GM23338 (cell line): ENCODE results near the gene SEL1L2. TPM values are rescaled to one million over a fixed set of nuclear protein-coding genes. Genes with fewer than 3 reads are reported as not detected.

ENCODE experiments used
- ATAC-seq: fragments of 200-7000 bp; cut with Tn5 transposase; 3 replicates; pipeline ENCODE4 v1.9.1; 2020
- DNase-seq: peaks from one replicate; pipeline ENCODE4 v3.0.0-alpha.2; 2015; ENCODE audit warnings: low spot score
- H2AFZ ChIP-seq: fragments of 200-600 bp; sonication (generic); 2 replicates; pipeline ENCODE4 v1.8.0; 2016; ENCODE audit warnings: antibody characterized with exemption, mild to moderate bottlenecking, moderate library complexity
- H3F3A ChIP-seq: fragments of 200-600 bp; sonication (generic); replicated peaks from 2 replicates; pipeline ENCODE4 v1.8.0; 2017; ENCODE audit warnings: antibody characterized with exemption, mixed run types, low read depth
- H3K27ac ChIP-seq: fragments of 200-600 bp; sonication (generic); 2 replicates; pipeline ENCODE4 v1.6.1; 2016; ENCODE audit warnings: low read depth
- H3K27me3 ChIP-seq: fragments of 200-600 bp; sonication (generic); 2 replicates; pipeline ENCODE4 v1.8.0; 2016; ENCODE audit warnings: mild to moderate bottlenecking, mixed run types, moderate library complexity; ENCODE audit not compliant: insufficient read depth
- H3K36me3 ChIP-seq: fragments of 200-600 bp; sonication (generic); 2 replicates; pipeline ENCODE4 v1.8.0; 2016; ENCODE audit warnings: mild to moderate bottlenecking; ENCODE audit not compliant: insufficient read depth
- H3K4me1 ChIP-seq: fragments of 200-600 bp; sonication (generic); 2 replicates; pipeline ENCODE4 v1.8.0; 2016; ENCODE audit warnings: mild to moderate bottlenecking, moderate library complexity; ENCODE audit not compliant: insufficient read depth
- H3K4me2 ChIP-seq: fragments of 200-600 bp; sonication (generic); 2 replicates; pipeline ENCODE4 v1.7.1; 2017; ENCODE audit warnings: mixed run types
- H3K4me3 ChIP-seq: fragments of 200-600 bp; sonication (generic); 2 replicates; pipeline ENCODE4 v1.6.1; 2016; ENCODE audit warnings: mixed run types
- H3K79me2 ChIP-seq: fragments of 200-600 bp; sonication (generic); replicated peaks from 2 replicates; pipeline ENCODE4 v1.8.0; 2017; ENCODE audit warnings: mild to moderate bottlenecking; ENCODE audit not compliant: insufficient read depth
- H3K9me2 ChIP-seq: fragments of 200-600 bp; sonication (generic); 2 replicates; pipeline ENCODE4 v1.8.0; 2017; ENCODE audit not compliant: insufficient read depth
- H4K20me1 ChIP-seq: fragments of 200-600 bp; sonication (generic); replicated peaks from 2 replicates; pipeline ENCODE4 v1.8.0; 2017; ENCODE audit warnings: mild to moderate bottlenecking; ENCODE audit not compliant: insufficient read depth
- H3K27ac Mint-ChIP-seq: 2 replicates; pipeline ENCODE4 v1.8.0; 2020; ENCODE audit warnings: inconsistent platforms, mild to moderate bottlenecking, moderate library complexity, mixed read lengths
- H3K27me3 Mint-ChIP-seq: 3 replicates; pipeline ENCODE4 v1.8.0; 2022; ENCODE audit warnings: low read depth, mild to moderate bottlenecking, moderate library complexity, mixed read lengths, inconsistent platforms; ENCODE audit not compliant: insufficient read depth, poor library complexity
- H3K36me3 Mint-ChIP-seq: 3 replicates; pipeline ENCODE4 v1.8.0; 2021; ENCODE audit warnings: low read depth, mild to moderate bottlenecking, inconsistent platforms, moderate library complexity, mixed read lengths
- H3K4me1 Mint-ChIP-seq: 3 replicates; pipeline ENCODE4 v1.8.0; 2020; ENCODE audit warnings: mild to moderate bottlenecking, inconsistent platforms, mixed read lengths
- H3K4me3 Mint-ChIP-seq: 3 replicates; pipeline ENCODE4 v1.8.0; 2021; ENCODE audit warnings: moderate library complexity, mild to moderate bottlenecking, inconsistent platforms, mixed read lengths
- H3K9me3 Mint-ChIP-seq: 3 replicates; pipeline ENCODE4 v1.8.0; 2020; ENCODE audit warnings: moderate library complexity, mild to moderate bottlenecking, inconsistent platforms, mixed read lengths
- CREB1 ChIP-seq: fragments of 250-450 bp; sonication (Bioruptor Pico); IDR thresholded peaks from 2 replicates; pipeline ENCODE4 v1.5.0; 2020; ENCODE audit warnings: low read depth, mild to moderate bottlenecking, moderate library complexity
- CTCF ChIP-seq, 2 experiments: fragments of 200-600 bp in 1 of 2; sonication (generic) in 1 of 2; conservative IDR thresholded peaks; 2 replicates each; pipeline versions ENCODE4 v1.5.1 to v1.6.1; 2016 to 2017; ENCODE audit warnings: antibody characterized with exemption in 2 of 2, low read depth in 2 of 2, mild to moderate bottlenecking in 2 of 2, moderate library complexity in 1 of 2
- ETS1 ChIP-seq: IDR thresholded peaks from 2 replicates; pipeline ENCODE4 v1.6.1; 2016; ENCODE audit warnings: antibody characterized with exemption
- EZH2 ChIP-seq: fragments of 200-600 bp; sonication (generic); IDR thresholded peaks from one replicate; pipeline ENCODE4 v1.8.0; 2017; ENCODE audit warnings: antibody characterized with exemption, mild to moderate bottlenecking, low read depth; ENCODE audit not compliant: unreplicated experiment
- EZH2phosphoT487 ChIP-seq: fragments of 200-600 bp; sonication (generic); IDR thresholded peaks from one replicate; pipeline ENCODE4 v1.8.1; 2018; ENCODE audit warnings: antibody characterized with exemption; ENCODE audit not compliant: unreplicated experiment
- JUNB ChIP-seq: IDR thresholded peaks from one replicate; pipeline ENCODE4 v1.6.1; 2016; ENCODE audit warnings: antibody characterized with exemption; ENCODE audit not compliant: unreplicated experiment
- NANOG ChIP-seq: IDR thresholded peaks from 2 replicates; pipeline ENCODE4 v1.6.1; 2016; ENCODE audit warnings: antibody characterized with exemption, borderline replicate concordance
- POLR2AphosphoS5 ChIP-seq: IDR thresholded peaks from 2 replicates; pipeline ENCODE4 v1.6.1; 2016; ENCODE audit warnings: antibody characterized with exemption, low read depth
- REST ChIP-seq: IDR thresholded peaks from one replicate; pipeline ENCODE4 v1.6.1; 2018; ENCODE audit warnings: antibody characterized with exemption; ENCODE audit not compliant: unreplicated experiment
- STAT1 ChIP-seq: IDR thresholded peaks from one replicate; pipeline ENCODE4 v1.6.1; 2016; ENCODE audit warnings: antibody characterized with exemption; ENCODE audit not compliant: unreplicated experiment
- ZNF114 ChIP-seq: fragments of 250-450 bp; sonication (Bioruptor Pico); IDR thresholded peaks from 2 replicates; pipeline ENCODE4 v1.5.0; 2020; ENCODE audit warnings: mild to moderate bottlenecking, moderate library complexity
- ZNF331 ChIP-seq: fragments of 250-450 bp; sonication (Bioruptor Pico); IDR thresholded peaks from 2 replicates; pipeline ENCODE4 v1.5.0; 2020; ENCODE audit warnings: low read depth, mild to moderate bottlenecking, moderate library complexity
- polyA plus RNA-seq: library from polyadenylated mRNA; unstranded; fragments of >200 nt; fragmentation: Nextera tagmentation; extraction: Ambion mirVana; gene quantifications from 2 replicates; pipeline ENCODE4 v1.2.1, GENCODE V29; 2016
- total RNA-seq: library from RNA; depleted of rRNA; stranded (reverse); fragments of >200 nt; shearing (Covaris generic); gene quantifications from 2 replicates; pipeline ENCODE4 v1.2.3, GENCODE V29; 2014
- TF ChIP-seq, protein P1 (sequence below): fragments of 250-450 bp; sonication (Bioruptor Pico); IDR thresholded peaks from 2 replicates; pipeline ENCODE4 v1.5.0; 2020; ENCODE audit warnings: mild to moderate bottlenecking, moderate library complexity

SEL1L2 gene
- total and polyA plus RNA-seq, 2 experiments from 2014 or later: not detected

GRCh38 chr20:14009208-14009607 is 18.8 kb upstream of the SEL1L2 start:
- DNase-seq (no peak), ATAC-seq (no peak)
- Mint-ChIP-seq H3K4me1 (no peaks in the 10 kb centered on the region), H3K36me3 (no peaks in the 10 kb centered on the region), H3K27me3 (peaks cover 1% of the 10 kb centered on the region), H3K9me3 (no peaks in the 10 kb centered on the region), H3K4me3 (no peak overlapping the region), H3K27ac (peak overlapping the region; percentile 23; the same call in 1 of the 2 replicates)
- TF ChIP-seq EZH2: no peak
- TF ChIP-seq STAT1: no peak
- no peak for TF ChIP-seq EZH2phosphoT487
- TF ChIP-seq POLR2AphosphoS5: no peak
- TF ChIP-seq CREB1 (CRISPR knock-in tag): no peak
- no peak for TF ChIP-seq CTCF (conservative IDR thresholded peaks at IDR 0.05; ENCODE audit: low read depth in 2 of 2)
- no peak for TF ChIP-seq NANOG
- TF ChIP-seq, protein P1, sequence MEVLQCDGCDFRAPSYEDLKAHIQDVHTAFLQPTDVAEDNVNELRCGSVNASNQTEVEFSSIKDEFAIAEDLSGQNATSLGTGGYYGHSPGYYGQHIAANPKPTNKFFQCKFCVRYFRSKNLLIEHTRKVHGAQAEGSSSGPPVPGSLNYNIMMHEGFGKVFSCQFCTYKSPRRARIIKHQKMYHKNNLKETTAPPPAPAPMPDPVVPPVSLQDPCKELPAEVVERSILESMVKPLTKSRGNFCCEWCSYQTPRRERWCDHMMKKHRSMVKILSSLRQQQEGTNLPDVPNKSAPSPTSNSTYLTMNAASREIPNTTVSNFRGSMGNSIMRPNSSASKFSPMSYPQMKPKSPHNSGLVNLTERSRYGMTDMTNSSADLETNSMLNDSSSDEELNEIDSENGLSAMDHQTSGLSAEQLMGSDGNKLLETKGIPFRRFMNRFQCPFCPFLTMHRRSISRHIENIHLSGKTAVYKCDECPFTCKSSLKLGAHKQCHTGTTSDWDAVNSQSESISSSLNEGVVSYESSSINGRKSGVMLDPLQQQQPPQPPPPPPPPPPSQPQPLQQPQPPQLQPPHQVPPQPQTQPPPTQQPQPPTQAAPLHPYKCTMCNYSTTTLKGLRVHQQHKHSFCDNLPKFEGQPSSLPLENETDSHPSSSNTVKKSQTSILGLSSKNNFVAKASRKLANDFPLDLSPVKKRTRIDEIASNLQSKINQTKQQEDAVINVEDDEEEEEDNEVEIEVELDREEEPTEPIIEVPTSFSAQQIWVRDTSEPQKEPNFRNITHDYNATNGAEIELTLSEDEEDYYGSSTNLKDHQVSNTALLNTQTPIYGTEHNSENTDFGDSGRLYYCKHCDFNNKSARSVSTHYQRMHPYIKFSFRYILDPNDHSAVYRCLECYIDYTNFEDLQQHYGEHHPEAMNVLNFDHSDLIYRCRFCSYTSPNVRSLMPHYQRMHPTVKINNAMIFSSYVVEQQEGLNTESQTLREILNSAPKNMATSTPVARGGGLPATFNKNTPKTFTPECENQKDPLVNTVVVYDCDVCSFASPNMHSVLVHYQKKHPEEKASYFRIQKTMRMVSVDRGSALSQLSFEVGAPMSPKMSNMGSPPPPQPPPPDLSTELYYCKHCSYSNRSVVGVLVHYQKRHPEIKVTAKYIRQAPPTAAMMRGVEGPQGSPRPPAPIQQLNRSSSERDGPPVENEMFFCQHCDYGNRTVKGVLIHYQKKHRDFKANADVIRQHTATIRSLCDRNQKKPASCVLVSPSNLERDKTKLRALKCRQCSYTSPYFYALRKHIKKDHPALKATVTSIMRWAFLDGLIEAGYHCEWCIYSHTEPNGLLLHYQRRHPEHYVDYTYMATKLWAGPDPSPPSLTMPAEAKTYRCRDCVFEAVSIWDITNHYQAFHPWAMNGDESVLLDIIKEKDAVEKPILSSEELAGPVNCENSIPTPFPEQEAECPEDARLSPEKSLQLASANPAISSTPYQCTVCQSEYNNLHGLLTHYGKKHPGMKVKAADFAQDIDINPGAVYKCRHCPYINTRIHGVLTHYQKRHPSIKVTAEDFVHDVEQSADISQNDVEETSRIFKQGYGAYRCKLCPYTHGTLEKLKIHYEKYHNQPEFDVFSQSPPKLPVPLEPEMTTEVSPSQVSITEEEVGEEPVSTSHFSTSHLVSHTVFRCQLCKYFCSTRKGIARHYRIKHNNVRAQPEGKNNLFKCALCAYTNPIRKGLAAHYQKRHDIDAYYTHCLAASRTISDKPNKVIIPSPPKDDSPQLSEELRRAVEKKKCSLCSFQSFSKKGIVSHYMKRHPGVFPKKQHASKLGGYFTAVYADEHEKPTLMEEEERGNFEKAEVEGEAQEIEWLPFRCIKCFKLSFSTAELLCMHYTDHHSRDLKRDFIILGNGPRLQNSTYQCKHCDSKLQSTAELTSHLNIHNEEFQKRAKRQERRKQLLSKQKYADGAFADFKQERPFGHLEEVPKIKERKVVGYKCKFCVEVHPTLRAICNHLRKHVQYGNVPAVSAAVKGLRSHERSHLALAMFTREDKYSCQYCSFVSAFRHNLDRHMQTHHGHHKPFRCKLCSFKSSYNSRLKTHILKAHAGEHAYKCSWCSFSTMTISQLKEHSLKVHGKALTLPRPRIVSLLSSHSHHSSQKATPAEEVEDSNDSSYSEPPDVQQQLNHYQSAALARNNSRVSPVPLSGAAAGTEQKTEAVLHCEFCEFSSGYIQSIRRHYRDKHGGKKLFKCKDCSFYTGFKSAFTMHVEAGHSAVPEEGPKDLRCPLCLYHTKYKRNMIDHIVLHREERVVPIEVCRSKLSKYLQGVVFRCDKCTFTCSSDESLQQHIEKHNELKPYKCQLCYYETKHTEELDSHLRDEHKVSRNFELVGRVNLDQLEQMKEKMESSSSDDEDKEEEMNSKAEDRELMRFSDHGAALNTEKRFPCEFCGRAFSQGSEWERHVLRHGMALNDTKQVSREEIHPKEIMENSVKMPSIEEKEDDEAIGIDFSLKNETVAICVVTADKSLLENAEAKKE (CRISPR knock-in tag): no peak
- no peak for TF ChIP-seq ZNF114
- TF ChIP-seq JUNB: no peak
- TF ChIP-seq REST: no peak
- TF ChIP-seq ZNF331 (CRISPR knock-in tag): no peak
- TF ChIP-seq ETS1: no peak
- H3K4me1 ChIP-seq: no peaks in the 10 kb centered on the region
- no peaks in the 10 kb centered on the region for H3K36me3 ChIP-seq
- no peaks in the 10 kb centered on the region for H3K79me2 ChIP-seq
- H3F3A ChIP-seq: no peaks in the 10 kb centered on the region
- H3K27me3 ChIP-seq: no peaks in the 10 kb centered on the region
- no peak overlapping the region for H2AFZ ChIP-seq
- no peak overlapping the region for H3K4me2 ChIP-seq
- H4K20me1 ChIP-seq: no peaks in the 10 kb centered on the region
- H3K27ac ChIP-seq: no peak overlapping the region
- no peak overlapping the region for H3K4me3 ChIP-seq
- no peaks in the 10 kb centered on the region for H3K9me2 ChIP-seq
